HG03442 (cell line): Measurements from ENCODE around the gene HOXC6.
"Not testable (repeated sequence)": the region's sequence is repeated elsewhere in the genome, so short reads cannot be mapped to it uniquely, and the experiment has no call there.

Experiments used
- ATAC-seq: cut with Tn5 transposase; IDR thresholded peaks from one replicate; pipeline ENCODE4 v1.9.1; 2021; ENCODE audit warnings: mild to moderate bottlenecking, moderate library complexity; ENCODE audit not compliant: unreplicated experiment

Gene HOXC6

DNA sequence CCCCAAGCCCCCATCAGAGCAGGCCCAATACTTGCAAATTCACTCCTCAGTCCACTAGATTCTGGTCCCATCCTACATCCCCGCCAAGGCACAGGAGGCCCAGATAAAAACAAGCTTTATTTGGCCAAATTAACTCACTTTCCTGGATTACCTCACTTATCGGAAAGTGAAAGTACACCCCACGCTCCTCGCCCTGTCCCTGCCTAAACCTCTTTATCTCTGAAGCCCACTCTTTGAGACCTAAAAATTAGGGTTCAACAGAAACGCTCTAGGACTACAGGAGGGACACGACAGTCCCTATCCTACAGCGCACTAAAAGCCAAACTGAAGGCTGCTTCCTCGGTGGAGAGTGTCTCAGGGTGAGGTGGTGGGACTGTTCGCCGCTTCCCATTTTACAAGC lies 49.6 kb downstream of the HOXC6 start:
- not testable (repeated sequence) for ATAC-seq

DNA sequence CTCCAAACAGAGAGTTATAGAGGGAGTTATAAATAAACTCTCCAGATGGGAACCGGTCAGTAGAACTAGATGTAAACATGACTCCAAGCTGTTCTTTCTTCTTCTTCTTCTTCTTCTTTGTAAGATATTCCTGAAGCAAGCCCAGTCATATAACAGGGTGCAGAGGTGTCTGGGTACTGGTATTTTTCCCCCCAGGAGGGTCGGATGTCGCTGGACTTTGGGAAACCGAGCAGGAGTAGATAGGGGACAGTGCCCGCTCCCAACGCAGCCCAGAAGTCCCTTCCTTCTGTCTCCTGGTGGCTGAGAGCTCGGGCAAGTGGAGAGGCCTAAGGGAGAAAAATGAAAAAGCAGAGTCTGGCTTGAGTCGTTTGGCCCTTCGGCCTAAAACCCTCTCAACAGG lies 50.9 kb downstream of the HOXC6 start:
- not testable (repeated sequence) for ATAC-seq
